IMR-90 (cell line): ENCODE measurements around the gene TACC2. TPM values are rescaled to one million over a fixed set of nuclear protein-coding genes. Genes with fewer than 3 reads are reported as not detected.

Source experiments
- ATAC-seq: fragments of 200-7000 bp; cut with Tn5 transposase; 2 replicates; pipeline ENCODE4 v1.9.1; 2020; ENCODE audit warnings: low read depth, mild to moderate bottlenecking, moderate library complexity
- BruUV-seq: library from RNA; stranded (reverse); fragments of 400-500 nt; replicated peaks from 2 replicates; lab custom pipeline; 2021; lab: Mats Ljungman, UMichigan
- CTCF ChIA-PET: fragments of 300-600 bp; formaldehyde crosslinking; extraction: SDS; loops from one replicate; lab custom pipeline; 2021; ENCODE audit warnings: antibody characterized with exemption; lab: Yijun Ruan, JAX
- POLR2A ChIA-PET: fragments of 300-600 bp; sonication (Branson Sonifier 250); formaldehyde crosslinking; loops from one replicate; lab custom pipeline; 2022; ENCODE audit warnings: antibody characterized with exemption; ENCODE audit not compliant: unreplicated experiment; lab: Charles Lee
- DNase-seq: peaks from one replicate; pipeline ENCODE4 v3.0.0; 2013
- H2AFZ ChIP-seq: replicated peaks from 2 replicates; pipeline ENCODE3; 2013; ENCODE audit warnings: low read length, mild to moderate bottlenecking; ENCODE audit not compliant: poor library complexity
- H2AK5ac ChIP-seq: 2 replicates; pipeline ENCODE4 v1.6.1; 2013; ENCODE audit warnings: low read depth, low read length, inconsistent platforms
- H2AK9ac ChIP-seq: replicated peaks from 2 replicates; pipeline ENCODE3; 2013; ENCODE audit warnings: mild to moderate bottlenecking, low read depth, low read length, moderate library complexity; ENCODE audit not compliant: poor library complexity
- H2BK120ac ChIP-seq: 2 replicates; pipeline ENCODE4 v1.6.1; 2013; ENCODE audit warnings: low read depth, low read length, inconsistent platforms
- H2BK15ac ChIP-seq: 3 replicates; pipeline ENCODE4 v1.6.1; 2013; ENCODE audit warnings: low read depth, low read length, inconsistent platforms
- H2BK20ac ChIP-seq: 2 replicates; pipeline ENCODE4 v1.6.1; 2013; ENCODE audit warnings: low read depth, mild to moderate bottlenecking, inconsistent platforms, low read length, moderate library complexity
- H2BK5ac ChIP-seq: 2 replicates; pipeline ENCODE4 v1.6.1; 2013; ENCODE audit warnings: mild to moderate bottlenecking, low read depth, low read length, inconsistent platforms; ENCODE audit not compliant: poor library complexity, severe bottlenecking
- H3K14ac ChIP-seq: replicated peaks from 2 replicates; pipeline ENCODE4 v1.6.1; 2013; ENCODE audit warnings: low read depth, low read length, inconsistent platforms
- H3K18ac ChIP-seq: 2 replicates; pipeline ENCODE4 v1.6.1; 2013; ENCODE audit warnings: low read depth, low read length, control low read depth
- H3K23ac ChIP-seq: 2 replicates; pipeline ENCODE4 v1.6.1; 2013; ENCODE audit warnings: low read depth, low read length, inconsistent platforms
- H3K27ac ChIP-seq: 2 replicates; pipeline ENCODE4 v1.5.1; 2013; ENCODE audit warnings: mild to moderate bottlenecking, control low read depth, low read length; ENCODE audit not compliant: insufficient read depth
- H3K27me3 ChIP-seq: 2 replicates; pipeline ENCODE4 v1.6.1; 2013; ENCODE audit warnings: low read length; ENCODE audit not compliant: control insufficient read depth, insufficient read depth
- H3K36me3 ChIP-seq: 2 replicates; pipeline ENCODE4 v1.6.1; 2013; ENCODE audit warnings: low read length, mixed read lengths; ENCODE audit not compliant: control insufficient read depth, insufficient read depth
- H3K4ac ChIP-seq: 2 replicates; pipeline ENCODE4 v1.6.1; 2013; ENCODE audit warnings: low read depth, low read length, inconsistent platforms
- H3K4me1 ChIP-seq: 2 replicates; pipeline ENCODE4 v1.6.1; 2013; ENCODE audit warnings: low read length, mixed read lengths; ENCODE audit not compliant: control insufficient read depth, insufficient read depth
- H3K4me2 ChIP-seq: 2 replicates; pipeline ENCODE4 v1.6.1; 2013; ENCODE audit warnings: low read depth, mild to moderate bottlenecking, control low read depth, low read length, moderate library complexity
- H3K4me3 ChIP-seq: 2 replicates; pipeline ENCODE4 v1.5.1; 2013; ENCODE audit warnings: low read depth, mild to moderate bottlenecking, control low read depth, low read length, moderate library complexity; ENCODE audit not compliant: insufficient read depth
- H3K56ac ChIP-seq: 2 replicates; pipeline ENCODE4 v1.6.1; 2013; ENCODE audit warnings: low read length, inconsistent platforms; ENCODE audit not compliant: insufficient read depth; ENCODE audit errors: extremely low read depth
- H3K79me1 ChIP-seq, 2 experiments: 2 replicates each; pipeline ENCODE4 v1.6.1; 2013; ENCODE audit warnings: low read length in 2 of 2, inconsistent platforms in 1 of 2, low read depth in 1 of 2
- H3K9ac ChIP-seq: 2 replicates; pipeline ENCODE4 v1.6.1; 2013; ENCODE audit warnings: low read depth, low read length, control low read depth
- H3K9me1 ChIP-seq: 2 replicates; pipeline ENCODE4 v1.6.1; 2013; ENCODE audit warnings: low read length, inconsistent platforms; ENCODE audit not compliant: insufficient read depth
- H3K9me3 ChIP-seq: 2 replicates; pipeline ENCODE4 v1.6.1; 2013; ENCODE audit warnings: low read length; ENCODE audit not compliant: control insufficient read depth, insufficient read depth
- H4K20me1 ChIP-seq: 2 replicates; pipeline ENCODE4 v1.6.1; 2013; ENCODE audit warnings: low read length, inconsistent platforms; ENCODE audit not compliant: insufficient read depth
- H4K5ac ChIP-seq: 2 replicates; pipeline ENCODE4 v1.6.1; 2013; ENCODE audit warnings: mild to moderate bottlenecking, low read depth, low read length, control low read depth
- H4K8ac ChIP-seq, 2 experiments: 2 replicates each; pipeline ENCODE4 v1.6.1; 2013; ENCODE audit warnings: low read depth in 2 of 2, low read length in 2 of 2, control low read depth in 1 of 2, inconsistent platforms in 1 of 2
- H4K91ac ChIP-seq: 2 replicates; pipeline ENCODE4 v1.6.1; 2013; ENCODE audit warnings: low read depth, low read length, inconsistent platforms; ENCODE audit not compliant: insufficient read depth
- BHLHE40 ChIP-seq: fragments of 150-350 bp; IDR thresholded peaks from 2 replicates; pipeline ENCODE4 v1.6.1; 2016; ENCODE audit warnings: mild to moderate bottlenecking, low read depth, low read length
- CEBPB ChIP-seq: IDR thresholded peaks from 2 replicates; pipeline ENCODE4 v1.6.1; 2012; ENCODE audit warnings: low read depth, low read length, improper control_type of control experiment
- CHD1 ChIP-seq: IDR thresholded peaks from 2 replicates; pipeline ENCODE4 v1.6.1; 2012; ENCODE audit warnings: low read depth, low read length, improper control_type of control experiment
- CTCF ChIP-seq: conservative IDR thresholded peaks from 2 replicates; pipeline ENCODE4 v1.5.1; 2012; ENCODE audit warnings: mild to moderate bottlenecking, low read depth, low read length, improper control_type of control experiment
- MAZ ChIP-seq: IDR thresholded peaks from 2 replicates; pipeline ENCODE4 v1.6.1; 2012; ENCODE audit warnings: low read depth, mild to moderate bottlenecking, low read length, improper control_type of control experiment, moderate library complexity, borderline replicate concordance
- RAD21 ChIP-seq: IDR thresholded peaks from 2 replicates; pipeline ENCODE4 v1.6.1; 2012; ENCODE audit warnings: low read length, improper control_type of control experiment
- SMC3 ChIP-seq: fragments of 150-350 bp; IDR thresholded peaks from 2 replicates; pipeline ENCODE4 v1.6.1; 2016; ENCODE audit warnings: low read depth, mild to moderate bottlenecking, antibody characterized with exemption, low read length, moderate library complexity
- WGBS, 2 experiments: methylation state at CpG; one replicate each; pipeline versions ENCODE4 v1.1.5 to v1.1.7; 2013; ENCODE audit warnings: missing lambda C conversion rate in 2 of 2; ENCODE audit not compliant: insufficient read length in 1 of 2; ENCODE audit errors: extremely low coverage in 2 of 2; 5-methylcytosine and 5-hydroxymethylcytosine counted together
- dilution Hi-C: fragments of 300-500 bp; cut with HindIII; formaldehyde crosslinking; loops from one replicate; pipeline ENCODE4 v1.14.3; 2018; ENCODE audit warnings: low sequenced_read_pairs; ENCODE audit not compliant: unreplicated experiment
- in situ Hi-C: fragments of 300-500 bp; cut with MboI; formaldehyde crosslinking; loops from 3 replicates; pipeline ENCODE4 v1.14.3; 2019; ENCODE audit warnings: low sequenced_read_pairs, inconsistent platforms, mixed read lengths
- intact Hi-C: fragments of 100-400 bp; cut with micrococcal nuclease; formaldehyde crosslinking; loops from 2 replicates; pipeline ENCODE4 v1.10.0; 2022
- polyA plus RNA-seq, 3 experiments: library from polyadenylated mRNA; depleted of rRNA; stranded (reverse); fragments of >200 nt; gene quantifications; 2 replicates each; pipeline ENCODE4 v1.2.3, GENCODE V29; 2012; ENCODE audit warnings: low replicate concordance in 1 of 3
- total RNA-seq: library from RNA; depleted of rRNA; stranded (reverse); fragments of >200 nt; gene quantifications from 2 replicates; pipeline ENCODE4 v1.2.3, GENCODE V29; 2012

TACC2 gene
- total and polyA plus RNA-seq, 2 of the 4 experiments (the other 2 are of a cell fraction), result 2.9 to 15.4 TPM

GRCh38 chr10:122191936-122192541 lies 203.1 kb downstream of the TACC2 start:
- no peak overlapping the region for H2AK5ac ChIP-seq
- H2AFZ ChIP-seq, result no peak overlapping the region
- H2AK9ac ChIP-seq, result no peak overlapping the region
- no peak overlapping the region for H3K18ac ChIP-seq
- H4K20me1 ChIP-seq, result peaks cover 3% of the 10 kb centered on the region
- H3K4me1 ChIP-seq, result no peaks in the 10 kb centered on the region
- no peak overlapping the region for H3K4ac ChIP-seq
- H3K23ac ChIP-seq, result no peak overlapping the region
- no peak overlapping the region for H3K4me2 ChIP-seq
- no peaks in the 10 kb centered on the region for H3K9me3 ChIP-seq
- H3K27ac ChIP-seq, result no peak overlapping the region
- H3K79me1 ChIP-seq, result peaks cover 16 to 50% of the 10 kb centered on the region in 2 experiments
- DNase-seq, result no peak
- H2BK5ac ChIP-seq, result no peak overlapping the region
- ATAC-seq, result no peak
- no peak overlapping the region for H4K8ac ChIP-seq
- WGBS, 2 experiments, result 80% methylated on average over 1 of the region's 18 CpGs; no CpG with 5 or more reads in 1 of the 2 experiments
- H2BK20ac ChIP-seq, result no peak overlapping the region
- H4K5ac ChIP-seq, result no peak overlapping the region
- dilution Hi-C loops, result no loop called here
- H3K36me3 ChIP-seq, result peaks cover 2% of the 10 kb centered on the region; the same call in 1 of the 2 replicates
- H3K9me1 ChIP-seq, result 0 out of 2 replicates have a peak, but pooled peaks cover 2% of the 10 kb centered on the region
- in situ Hi-C loops, result no loop called here
- ChIA-PET POLR2A (no interaction called here), CTCF (interaction anchor here (0.6 kb wide), 1 partner anchor 293 kb away, joined by 3 read pairs; no protein-coding TSS in a partner anchor)
- H3K27me3 ChIP-seq, result no peaks in the 10 kb centered on the region
- intact Hi-C loops, result no loop called here
- H4K91ac ChIP-seq, result no peak overlapping the region
- H3K14ac ChIP-seq, result no peak overlapping the region
- no peak for TF ChIP-seq CEBPB
- no peak for TF ChIP-seq RAD21
- TF ChIP-seq SMC3, result no peak
- TF ChIP-seq CHD1, result no peak
- no peak for TF ChIP-seq MAZ
- no peak for TF ChIP-seq BHLHE40
- no peak for TF ChIP-seq CTCF
- H2BK15ac ChIP-seq, result no peak overlapping the region
- BruUV-seq, result no TSS peak
- H3K56ac ChIP-seq, result no peak overlapping the region
- no peak overlapping the region for H2BK120ac ChIP-seq
- H3K4me3 ChIP-seq, result no peak overlapping the region
- no peak overlapping the region for H3K9ac ChIP-seq
